Measurements from ENCODE around the gene CHST12.
A peak's percentile ranks its signal among the peaks of the same experiment; 100 is the strongest.

CHST12 gene

GRCh38 chr7:2403014-2403717, at the start of gene CHST12:
Gene CHST12, plus strand, starts transcription at chr7:2403611. Its CDS starts 29,029 bp downstream, at chr7:2432640.
- peak; percentile 62 for DNase-seq (ENCODE audit: low read depth)
- no peak for TF ChIP-seq CTCF (IDR thresholded peaks at IDR 0.05; ENCODE audit: control insufficient read depth, insufficient read depth, low read depth, low read length, missing control alignments)
- H3K4me3 ChIP-seq (ENCODE audit: control insufficient read depth, low read depth, low read length) = peak within 1 kb of the TSS; percentile 83

GRCh38 chr7:2353936-2354185, 49.5 kb upstream of the CHST12 start:
- no peak for DNase-seq (ENCODE audit: low read depth)

GRCh38 chr7:2354186-2354938, 49.0 kb upstream of the CHST12 start, which contains the start of gene EIF3B:
Gene EIF3B, plus strand, starts transcription at chr7:2354827. Its CDS starts 95 bp downstream, at chr7:2354922.
- peak; percentile 81 for DNase-seq (ENCODE audit: low read depth)
- no peak for TF ChIP-seq CTCF (IDR thresholded peaks at IDR 0.05; ENCODE audit: control insufficient read depth, insufficient read depth, low read depth, low read length, missing control alignments)
- peak within 1 kb of the TSS; percentile 95 for H3K4me3 ChIP-seq (ENCODE audit: control insufficient read depth, low read depth, low read length)

More at GRCh38 chr7:2353936-2354185, 49.5 kb upstream of the CHST12 start:
- no peak for TF ChIP-seq CTCF (IDR thresholded peaks at IDR 0.05; ENCODE audit: control insufficient read depth, insufficient read depth, low read depth, low read length, missing control alignments)
- H3K4me3 ChIP-seq (ENCODE audit: control insufficient read depth, low read depth, low read length) = peak overlapping the region; percentile 95

- H3K4me3 ChIP-seq (ENCODE audit: control insufficient read depth, low read depth, low read length) = peak overlapping the region; percentile 95
- TF ChIP-seq CTCF (IDR thresholded peaks at IDR 0.05; ENCODE audit: control insufficient read depth, insufficient read depth, low read depth, low read length, missing control alignments) = no peak
- no peak for DNase-seq (ENCODE audit: low read depth)
Observed at GRCh38 chr7:2354939-2355704, 48.3 kb upstream of the CHST12 start.

- TF ChIP-seq CTCF (IDR thresholded peaks at IDR 0.05; ENCODE audit: control insufficient read depth, insufficient read depth, low read depth, low read length, missing control alignments) = no peak
- no peak for DNase-seq (ENCODE audit: low read depth)
- H3K4me3 ChIP-seq (ENCODE audit: control insufficient read depth, low read depth, low read length) = peak overlapping the region; percentile 95
Observed at GRCh38 chr7:2355705-2356008, 47.8 kb upstream of the CHST12 start.

GRCh38 chr7:2357165-2357564, 46.2 kb upstream of the CHST12 start:
- no peak overlapping the region for H3K4me3 ChIP-seq (ENCODE audit: control insufficient read depth, low read depth, low read length)
- no peak for DNase-seq (ENCODE audit: low read depth)
- TF ChIP-seq CTCF (IDR thresholded peaks at IDR 0.05; ENCODE audit: control insufficient read depth, insufficient read depth, low read depth, low read length, missing control alignments) = no peak

Measured in AG09309 (cell line).